ENCODE measurements around the gene NHS. TPM values are rescaled to one million over a fixed set of nuclear protein-coding genes. Genes with fewer than 3 reads are reported as not detected.

The NHS gene
- total RNA-seq, 1 donor, result 10.5 TPM

- H3K4me2 ChIP-seq (ENCODE audit: insufficient read depth, low read length), result no peak overlapping the region
- no peaks in the 10 kb centered on the region for H3K9me3 ChIP-seq (ENCODE audit: low read depth, low read length)
- no peak overlapping the region for H2AFZ ChIP-seq (ENCODE audit: low read length)
- H4K20me1 ChIP-seq (ENCODE audit: insufficient read depth, low read length), result peaks cover 18% of the 10 kb centered on the region
- no peak overlapping the region for H3K27ac ChIP-seq (ENCODE audit: low read depth, low read length)
- no peak overlapping the region for H3K4me3 ChIP-seq (ENCODE audit: insufficient read depth, low read length)
- no peaks in the 10 kb centered on the region for H3K27me3 ChIP-seq (ENCODE audit: insufficient read depth, low read length)
- H3K79me2 ChIP-seq (ENCODE audit: insufficient read depth, low read length), result peaks cover 20% of the 10 kb centered on the region
- peaks cover 7% of the 10 kb centered on the region for H3K4me1 ChIP-seq (ENCODE audit: insufficient read depth, low read length)
- no peak for DNase-seq (ENCODE audit: insufficient read length, low spot score, missing footprints)
- H3K36me3 ChIP-seq (ENCODE audit: insufficient read depth, low read length), result no peaks in the 10 kb centered on the region
- TF ChIP-seq CTCF (IDR thresholded peaks at IDR 0.05; ENCODE audit: extremely low read depth, low read depth, low read length), result no peak
Observed at GRCh38 chrX:17448188-17448587, 73.2 kb downstream of the NHS start.

GRCh38 chrX:17449866-17450265 lies 74.9 kb downstream of the NHS start:
- Histone ChIP-seq H3K27ac (ENCODE audit: low read depth, low read length) (no peak overlapping the region), H2AFZ (ENCODE audit: low read length) (no peak overlapping the region), H3K4me1 (ENCODE audit: insufficient read depth, low read length) (no peaks in the 10 kb centered on the region), H4K20me1 (ENCODE audit: insufficient read depth, low read length) (peaks cover 18% of the 10 kb centered on the region), H3K4me3 (ENCODE audit: insufficient read depth, low read length) (no peak overlapping the region), H3K36me3 (ENCODE audit: insufficient read depth, low read length) (no peaks in the 10 kb centered on the region), H3K4me2 (ENCODE audit: insufficient read depth, low read length) (no peak overlapping the region), H3K9me3 (ENCODE audit: low read depth, low read length) (no peaks in the 10 kb centered on the region), H3K27me3 (ENCODE audit: insufficient read depth, low read length) (no peaks in the 10 kb centered on the region), H3K79me2 (ENCODE audit: insufficient read depth, low read length) (peaks cover 12% of the 10 kb centered on the region)
- no peak for DNase-seq (ENCODE audit: insufficient read length, low spot score, missing footprints)
- no peak for TF ChIP-seq CTCF (IDR thresholded peaks at IDR 0.05; ENCODE audit: extremely low read depth, low read depth, low read length)

GRCh38 chrX:17453788-17454187 lies 78.8 kb downstream of the NHS start:
- H3K4me2 ChIP-seq (ENCODE audit: insufficient read depth, low read length), result no peak overlapping the region
- no peak for TF ChIP-seq CTCF (IDR thresholded peaks at IDR 0.05; ENCODE audit: extremely low read depth, low read depth, low read length)
- H4K20me1 ChIP-seq (ENCODE audit: insufficient read depth, low read length), result peaks cover 13% of the 10 kb centered on the region
- H3K4me3 ChIP-seq (ENCODE audit: insufficient read depth, low read length), result no peak overlapping the region
- no peaks in the 10 kb centered on the region for H3K27me3 ChIP-seq (ENCODE audit: insufficient read depth, low read length)
- H3K79me2 ChIP-seq (ENCODE audit: insufficient read depth, low read length), result peaks cover 13% of the 10 kb centered on the region
- H3K4me1 ChIP-seq (ENCODE audit: insufficient read depth, low read length), result peaks cover under 1% of the 10 kb centered on the region
- H2AFZ ChIP-seq (ENCODE audit: low read length), result no peak overlapping the region
- DNase-seq (ENCODE audit: insufficient read length, low spot score, missing footprints), result no peak
- H3K27ac ChIP-seq (ENCODE audit: low read depth, low read length), result no peak overlapping the region
- no peaks in the 10 kb centered on the region for H3K36me3 ChIP-seq (ENCODE audit: insufficient read depth, low read length)
- H3K9me3 ChIP-seq (ENCODE audit: low read depth, low read length), result no peaks in the 10 kb centered on the region

GRCh38 chrX:17456526-17456925 lies 81.5 kb downstream of the NHS start:
- Histone ChIP-seq H2AFZ (ENCODE audit: low read length) (no peak overlapping the region), H3K27me3 (ENCODE audit: insufficient read depth, low read length) (no peaks in the 10 kb centered on the region), H3K79me2 (ENCODE audit: insufficient read depth, low read length) (peaks cover 9% of the 10 kb centered on the region), H3K27ac (ENCODE audit: low read depth, low read length) (no peak overlapping the region), H3K4me2 (ENCODE audit: insufficient read depth, low read length) (no peak overlapping the region), H3K9me3 (ENCODE audit: low read depth, low read length) (no peaks in the 10 kb centered on the region), H4K20me1 (ENCODE audit: insufficient read depth, low read length) (peaks cover 6% of the 10 kb centered on the region), H3K4me1 (ENCODE audit: insufficient read depth, low read length) (peaks cover 12% of the 10 kb centered on the region), H3K36me3 (ENCODE audit: insufficient read depth, low read length) (no peaks in the 10 kb centered on the region), H3K4me3 (ENCODE audit: insufficient read depth, low read length) (no peak overlapping the region)
- DNase-seq (ENCODE audit: insufficient read length, low spot score, missing footprints), result no peak
- no peak for TF ChIP-seq CTCF (IDR thresholded peaks at IDR 0.05; ENCODE audit: extremely low read depth, low read depth, low read length)

Measured in osteoblast (primary cell).